Embryonic facial prominence (tissue), 1 donor: ENCODE results near the gene MYRIP.
"Not testable (repeated sequence)": the region's sequence is repeated elsewhere in the genome, so short reads cannot be mapped to it uniquely, and the experiment has no call there.

Source experiments
- DNase-seq: peaks from one replicate; pipeline ENCODE4 v3.0.0-alpha.2; 2016; ENCODE audit errors: extremely low spot score

Gene MYRIP

GRCh38 chr3:39809181-39809994 lies at the start of gene MYRIP:
TSS of gene MYRIP (plus strand) at chr3:39809609. CDS start at chr3:39900817, 91,208 bp downstream.
- peak; percentile 70 for DNase-seq

DNA sequence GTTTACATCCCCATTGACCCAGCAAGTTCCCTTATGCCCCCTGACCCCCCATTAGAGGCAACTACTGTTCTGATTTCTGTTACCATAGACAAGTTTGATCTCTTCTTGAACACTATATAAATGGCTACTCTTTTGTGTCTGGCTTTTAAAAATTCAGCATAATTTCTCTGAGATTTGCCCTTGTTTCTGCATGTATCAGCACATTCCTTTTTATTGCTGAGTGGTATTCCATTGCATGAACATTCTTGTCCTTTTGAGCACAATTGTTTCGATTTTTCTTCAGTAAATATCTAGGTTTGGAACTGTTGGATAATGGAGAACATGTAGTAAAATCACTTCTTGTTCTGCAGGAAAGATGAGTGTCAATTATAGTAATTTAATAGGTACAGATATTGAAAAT lies 49.1 kb upstream of the MYRIP start:
- DNase-seq: no peak

- DNase-seq: no peak
Observed at GRCh38 chr3:39762537-39763070, 46.8 kb upstream of the MYRIP start.

DNA sequence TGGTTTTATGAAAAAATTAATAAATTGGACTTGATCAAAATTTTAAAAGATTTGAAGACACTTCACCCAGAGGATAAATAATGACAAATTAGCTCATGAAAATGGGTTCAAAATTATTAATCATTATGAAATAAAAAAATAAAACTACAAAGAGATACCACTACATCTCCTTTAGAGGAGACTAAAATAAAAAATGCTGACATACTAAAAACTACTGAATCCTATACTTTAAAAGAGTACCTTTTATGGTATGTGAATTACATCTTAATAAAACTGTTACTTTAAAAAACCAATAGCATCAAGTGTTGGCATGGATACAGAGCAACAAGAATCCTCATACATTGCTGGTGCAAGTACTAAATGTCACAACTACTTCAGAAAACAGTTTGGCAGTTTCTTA lies 46.0 kb upstream of the MYRIP start:
- DNase-seq: no peak

GRCh38 chr3:39765575-39765974 lies 43.8 kb upstream of the MYRIP start:
- no peak for DNase-seq

DNA sequence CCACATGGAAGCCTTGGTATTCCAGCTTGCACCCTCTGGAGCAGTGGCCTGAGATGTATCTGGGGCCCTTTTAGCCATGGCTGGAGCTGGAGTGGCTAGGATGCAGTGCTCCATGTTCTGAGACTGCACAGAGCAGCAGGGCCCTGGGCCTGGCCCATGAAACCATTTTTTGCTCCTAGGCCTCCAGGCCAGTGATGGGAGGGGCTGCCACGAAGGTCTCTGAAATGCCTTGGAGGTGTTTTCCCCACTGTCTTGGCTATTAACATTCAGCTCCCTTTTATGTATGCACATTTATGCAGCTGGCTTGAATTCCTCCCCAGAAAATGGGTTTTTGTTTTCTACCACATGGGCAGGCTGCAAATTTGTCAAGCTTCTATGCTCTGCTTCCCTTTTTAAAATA lies 43.0 kb upstream of the MYRIP start:
- no peak for DNase-seq

- not testable (repeated sequence) for DNase-seq
Observed at GRCh38 chr3:39766909-39767308, 42.5 kb upstream of the MYRIP start.

GRCh38 chr3:39778168-39778567 lies 31.2 kb upstream of the MYRIP start:
- DNase-seq: not testable (repeated sequence)

- no peak for DNase-seq
Observed at GRCh38 chr3:39779511-39780230, 29.7 kb upstream of the MYRIP start.

GRCh38 chr3:39780352-39780751 lies 29.1 kb upstream of the MYRIP start:
- no peak for DNase-seq

DNA sequence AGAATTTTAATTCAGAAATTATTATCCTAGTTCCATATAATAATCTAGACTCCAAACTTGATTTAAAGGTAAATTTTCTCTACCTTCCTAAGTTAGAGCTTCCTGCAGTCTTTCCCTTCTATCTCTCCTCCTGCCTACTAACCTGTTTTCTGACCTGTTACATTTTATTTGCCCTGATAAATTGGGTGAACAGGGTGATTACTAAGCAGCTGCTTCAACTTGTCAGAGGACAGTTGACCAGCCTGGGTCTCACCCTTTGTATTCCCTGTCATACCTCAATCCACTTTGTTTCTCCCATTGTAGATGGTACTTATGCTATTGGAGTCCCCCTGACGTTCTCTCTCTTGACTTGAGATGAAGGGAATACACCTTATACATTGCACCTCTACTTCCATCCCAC lies 28.4 kb upstream of the MYRIP start:
- DNase-seq: no peak

- DNase-seq: no peak
Observed at GRCh38 chr3:39781632-39782031, 27.8 kb upstream of the MYRIP start.

- DNase-seq: no peak
Observed at GRCh38 chr3:39783680-39784079, 25.7 kb upstream of the MYRIP start.

GRCh38 chr3:39784922-39785321 lies 24.5 kb upstream of the MYRIP start:
- no peak for DNase-seq

- no peak for DNase-seq
Observed at GRCh38 chr3:39788128-39788883, 21.1 kb upstream of the MYRIP start.

GRCh38 chr3:39791603-39792002 lies 17.8 kb upstream of the MYRIP start:
- DNase-seq: no peak

- no peak for DNase-seq
Observed at GRCh38 chr3:39794880-39795279, 14.5 kb upstream of the MYRIP start.

DNA sequence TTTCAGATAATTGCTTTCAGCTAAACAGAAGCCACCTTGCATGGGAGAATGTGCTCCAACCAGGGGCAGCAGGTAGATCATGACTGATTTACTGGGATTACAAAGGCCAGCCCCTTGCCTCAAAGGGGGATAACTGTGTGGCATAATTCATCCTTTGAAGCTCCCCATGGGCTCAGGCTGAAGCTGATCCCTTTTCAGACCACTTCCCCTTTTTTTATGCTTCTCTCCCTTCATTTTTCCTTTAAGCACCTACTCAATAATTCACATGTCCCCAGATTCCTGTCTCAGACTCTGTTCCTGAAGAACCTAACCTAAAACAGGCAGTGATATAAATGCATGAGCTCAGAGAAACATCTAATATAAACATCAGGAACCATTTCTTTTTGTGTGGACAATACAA lies 8.2 kb upstream of the MYRIP start:
- no peak for DNase-seq

- DNase-seq: not testable (repeated sequence)
Observed at GRCh38 chr3:39802486-39802885, 6.9 kb upstream of the MYRIP start.

DNA sequence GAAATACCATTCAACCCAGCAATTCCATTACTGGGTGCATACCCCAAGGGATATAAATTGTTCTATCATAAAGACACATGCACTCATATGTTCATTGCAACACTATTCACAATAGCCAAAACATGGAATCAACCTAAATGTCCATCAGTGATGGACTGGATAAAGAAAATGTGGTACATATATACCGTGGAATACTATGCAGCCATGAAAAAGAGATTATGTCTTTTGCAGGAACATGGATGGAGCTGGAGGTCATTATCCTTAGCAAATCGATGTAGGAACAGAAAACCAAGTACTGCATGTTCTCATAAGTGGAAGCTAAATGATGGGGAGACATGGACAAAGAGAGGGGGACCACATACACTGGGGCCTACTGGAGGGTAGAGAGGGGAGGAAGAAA lies 5.5 kb upstream of the MYRIP start:
- no peak for DNase-seq

GRCh38 chr3:39804951-39805350 lies 4.5 kb upstream of the MYRIP start:
- DNase-seq: no peak

DNA sequence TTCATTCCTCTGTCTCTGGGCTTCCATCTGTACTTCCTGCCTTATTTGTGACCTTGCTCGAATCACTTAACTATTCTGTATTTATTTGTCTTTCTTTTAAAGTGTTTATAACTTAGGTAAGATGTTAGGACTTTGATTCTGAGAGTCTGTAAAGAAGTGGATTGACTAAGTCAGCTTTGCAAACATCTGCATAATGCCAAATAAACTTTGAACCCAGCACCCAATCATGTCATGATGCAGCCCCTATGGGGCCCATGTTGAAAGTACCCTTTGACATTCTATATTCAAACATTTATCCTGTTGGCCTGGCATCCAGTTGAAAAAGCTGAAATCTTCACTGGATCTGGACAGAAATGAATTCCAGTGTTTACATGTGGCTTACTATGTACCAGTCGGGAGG lies 3.8 kb upstream of the MYRIP start:
- DNase-seq: no peak
